Erythroblast (primary cell): ENCODE measurements around the gene SHB.

ENCODE experiments used
- GATA1 ChIP-seq: IDR thresholded peaks from 2 replicates; pipeline ENCODE4 v1.6.1; 2011; ENCODE audit warnings: low read depth, mild to moderate bottlenecking, control low read depth, low read length, moderate library complexity
- POLR2A ChIP-seq: IDR thresholded peaks from 2 replicates; pipeline ENCODE4 v1.6.1; 2011; ENCODE audit warnings: mild to moderate bottlenecking, low read length

DNA sequence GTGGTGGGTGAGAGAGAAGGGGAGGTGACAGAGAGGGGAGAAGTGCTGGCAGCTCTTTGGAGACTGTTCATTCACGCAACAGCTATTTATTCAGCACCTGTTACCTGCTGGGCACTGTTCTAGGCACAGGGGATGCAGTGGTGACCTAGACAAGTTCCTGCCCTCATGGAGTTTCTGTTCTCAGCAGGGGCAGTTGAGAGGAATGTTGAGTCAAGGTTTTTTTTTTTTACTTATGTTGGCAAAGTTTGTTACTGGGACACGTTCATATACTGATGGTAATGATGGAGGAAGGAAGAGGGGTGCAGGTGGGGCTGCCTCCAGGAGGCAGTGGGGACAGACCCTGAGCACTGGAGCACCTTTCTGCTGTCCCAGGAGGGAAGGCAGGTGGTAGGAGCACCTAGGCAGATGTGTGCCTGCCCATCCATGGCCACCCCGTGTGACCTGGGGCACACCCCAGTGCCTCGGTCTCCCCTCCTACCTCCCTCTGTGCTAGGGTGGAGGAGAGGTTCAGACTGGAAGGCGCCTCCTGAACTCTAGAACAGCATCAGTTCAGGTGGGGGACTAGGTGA is 115.7 kb downstream of the SHB start:
- TF ChIP-seq POLR2A: no peak
- no peak for TF ChIP-seq GATA1
